WTC11 (cell line): ENCODE data around the gene LGALS9. TPM values are rescaled to one million over a fixed set of nuclear protein-coding genes. Genes with fewer than 3 reads are reported as not detected.

Experiments used
- ATAC-seq: fragments of 200-7000 bp; cut with Tn5 transposase; 2 replicates; pipeline ENCODE4 v1.10.0; 2021; ENCODE audit warnings: mild to moderate bottlenecking, moderate library complexity
- CTCF ChIA-PET: fragments of 300-600 bp; sonication (Branson Sonifier 250); formaldehyde crosslinking; loops from one replicate; lab custom pipeline; 2021; ENCODE audit warnings: antibody characterized with exemption; lab: Charles Lee
- POLR2A ChIA-PET: fragments of 350-600 bp; sonication (Branson Sonifier 250); formaldehyde crosslinking; loops from one replicate; lab custom pipeline; 2021; ENCODE audit warnings: antibody characterized with exemption; lab: Charles Lee
- DNase-seq: peaks from one replicate; pipeline ENCODE4 v3.0.0; 2021; ENCODE audit warnings: low spot score
- H3K27ac Mint-ChIP-seq: 2 replicates; pipeline ENCODE4 v1.8.0; 2021; ENCODE audit warnings: mixed read lengths
- H3K27me3 Mint-ChIP-seq: 2 replicates; pipeline ENCODE4 v1.8.0; 2021; ENCODE audit warnings: low read depth, mild to moderate bottlenecking, moderate library complexity, mixed read lengths
- H3K36me3 Mint-ChIP-seq: 2 replicates; pipeline ENCODE4 v1.8.0; 2021; ENCODE audit warnings: mixed read lengths
- H3K4me1 Mint-ChIP-seq: 2 replicates; pipeline ENCODE4 v1.8.0; 2022; ENCODE audit warnings: mixed read lengths
- H3K4me3 Mint-ChIP-seq: 2 replicates; pipeline ENCODE4 v1.8.0; 2021; ENCODE audit warnings: mild to moderate bottlenecking, moderate library complexity, mixed read lengths
- H3K9me3 Mint-ChIP-seq: 2 replicates; pipeline ENCODE4 v1.8.0; 2021; ENCODE audit warnings: mixed read lengths
- ARID4B ChIP-seq: sonication (generic); formaldehyde crosslinking; IDR thresholded peaks from 2 replicates; pipeline ENCODE4 v1.8.0; 2023; ENCODE audit warnings: missing genetic modification reagents, mild to moderate bottlenecking, borderline replicate concordance
- ATF2 ChIP-seq: sonication (generic); formaldehyde crosslinking; IDR thresholded peaks from 2 replicates; pipeline ENCODE4 v1.8.1; 2022; ENCODE audit warnings: low read depth, missing genetic modification reagents, borderline replicate concordance
- ESRRA ChIP-seq: sonication (generic); formaldehyde crosslinking; IDR thresholded peaks from 2 replicates; pipeline ENCODE4 v1.8.1; 2022; ENCODE audit warnings: mild to moderate bottlenecking, missing genetic modification reagents, borderline replicate concordance
- GTF2I ChIP-seq: fragments of 250-450 bp; sonication (Bioruptor Pico); conservative IDR thresholded peaks from 2 replicates; pipeline ENCODE4 v1.4.0; 2021; ENCODE audit warnings: mild to moderate bottlenecking
- IRF2 ChIP-seq: sonication (generic); formaldehyde crosslinking; IDR thresholded peaks from 2 replicates; pipeline ENCODE4 v1.8.0; 2022; ENCODE audit warnings: low read depth, missing genetic modification reagents, borderline replicate concordance
- JAZF1 ChIP-seq: fragments of 250-450 bp; sonication (Bioruptor Pico); IDR thresholded peaks from 2 replicates; pipeline ENCODE4 v1.9.0; 2021; ENCODE audit warnings: moderate library complexity, mild to moderate bottlenecking, inconsistent platforms
- MXD4 ChIP-seq: fragments of 250-450 bp; sonication (Bioruptor Pico); IDR thresholded peaks from 2 replicates; pipeline ENCODE4 v1.8.0; 2021; ENCODE audit warnings: mild to moderate bottlenecking, moderate library complexity, borderline replicate concordance
- NFYB ChIP-seq: sonication (generic); formaldehyde crosslinking; conservative IDR thresholded peaks from 2 replicates; pipeline ENCODE4 v1.8.0; 2022; ENCODE audit warnings: low read depth, missing genetic modification reagents
- NR1H2 ChIP-seq: sonication (generic); formaldehyde crosslinking; IDR thresholded peaks from 2 replicates; pipeline ENCODE4 v1.9.0; 2021; ENCODE audit warnings: mild to moderate bottlenecking, moderate library complexity, missing genetic modification reagents
- NR2C2 ChIP-seq: sonication (generic); formaldehyde crosslinking; IDR thresholded peaks from 2 replicates; pipeline ENCODE4 v1.8.0; 2022; ENCODE audit warnings: mild to moderate bottlenecking, missing genetic modification reagents
- OVOL2 ChIP-seq: fragments of 250-450 bp; sonication (Bioruptor Pico); IDR thresholded peaks from 2 replicates; pipeline ENCODE4 v1.9.0; 2021; ENCODE audit warnings: mild to moderate bottlenecking, borderline replicate concordance
- PREB ChIP-seq: sonication (generic); formaldehyde crosslinking; IDR thresholded peaks from 2 replicates; pipeline ENCODE4 v1.8.1; 2022; ENCODE audit warnings: mild to moderate bottlenecking, missing genetic modification reagents, moderate library complexity, borderline replicate concordance
- STAT6 ChIP-seq: sonication (generic); formaldehyde crosslinking; conservative IDR thresholded peaks from 2 replicates; pipeline ENCODE4 v1.8.1; 2023; ENCODE audit warnings: mild to moderate bottlenecking, low read depth, missing genetic modification reagents, moderate library complexity
- ZBTB43 ChIP-seq: sonication (generic); formaldehyde crosslinking; IDR thresholded peaks from 2 replicates; pipeline ENCODE4 v1.8.1; 2023; ENCODE audit warnings: mild to moderate bottlenecking, missing genetic modification reagents
- ZNF317 ChIP-seq: sonication (generic); formaldehyde crosslinking; IDR thresholded peaks from 2 replicates; pipeline ENCODE4 v1.8.1; 2023; ENCODE audit warnings: low read depth, mild to moderate bottlenecking, moderate library complexity, missing genetic modification reagents, borderline replicate concordance
- total RNA-seq: library from RNA; stranded (reverse); gene quantifications from 3 replicates; pipeline ENCODE4 v1.2.3, GENCODE V29; 2021
- TF ChIP-seq, protein P1 (sequence below): fragments of 200-600 bp; IDR thresholded peaks from 2 replicates; pipeline ENCODE4 v1.8.0; 2022; ENCODE audit warnings: antibody characterized with exemption
- TF ChIP-seq, protein P2 (sequence below): sonication (generic); formaldehyde crosslinking; IDR thresholded peaks from 2 replicates; pipeline ENCODE4 v1.8.1; 2022; ENCODE audit warnings: mild to moderate bottlenecking, moderate library complexity, missing genetic modification reagents

The LGALS9 gene
- total RNA-seq, 1 experiment from 2014 or later = 5.7 TPM

DNA sequence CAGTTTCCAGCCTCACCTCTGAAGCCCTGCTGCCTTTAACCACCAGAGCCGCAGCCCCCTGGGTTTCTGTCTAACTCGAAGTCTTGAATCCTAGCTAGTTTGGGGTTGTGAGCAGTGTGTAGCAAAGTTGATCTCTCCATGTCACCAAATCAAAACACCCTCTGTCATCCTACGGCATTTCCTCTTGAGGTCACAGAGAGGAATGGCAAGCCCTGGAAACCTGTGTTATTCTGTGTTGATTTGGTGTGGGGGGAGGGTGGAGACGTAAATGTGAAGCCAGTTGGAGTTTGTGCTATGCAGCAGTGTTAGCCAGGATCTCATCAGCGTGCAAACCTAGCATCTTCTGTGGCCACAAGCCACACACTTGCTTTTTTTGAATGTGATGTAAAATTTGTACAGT, 5.1 kb upstream of the LGALS9 start:
- ATAC-seq = no peak
- H3K27ac Mint-ChIP-seq = no peak overlapping the region

GRCh38 chr17:27627514-27627913, 3.5 kb upstream of the LGALS9 start:
- H3K9me3 Mint-ChIP-seq = no peaks in the 10 kb centered on the region
- peaks cover 12% of the 10 kb centered on the region for H3K36me3 Mint-ChIP-seq
- H3K4me3 Mint-ChIP-seq = no peak overlapping the region
- DNase-seq = no peak
- CTCF ChIA-PET = interaction anchor here (0.7 kb wide), 1 partner anchor 23 kb away, joined by 3 read pairs; no protein-coding TSS in a partner anchor
- no peak for ATAC-seq
- TF ChIP-seq PREB (CRISPR knock-in tag) (no peak), ZNF317 (CRISPR knock-in tag) (no peak), ESRRA (no peak), ARID4B (no peak)
- TF ChIP-seq, protein P1, sequence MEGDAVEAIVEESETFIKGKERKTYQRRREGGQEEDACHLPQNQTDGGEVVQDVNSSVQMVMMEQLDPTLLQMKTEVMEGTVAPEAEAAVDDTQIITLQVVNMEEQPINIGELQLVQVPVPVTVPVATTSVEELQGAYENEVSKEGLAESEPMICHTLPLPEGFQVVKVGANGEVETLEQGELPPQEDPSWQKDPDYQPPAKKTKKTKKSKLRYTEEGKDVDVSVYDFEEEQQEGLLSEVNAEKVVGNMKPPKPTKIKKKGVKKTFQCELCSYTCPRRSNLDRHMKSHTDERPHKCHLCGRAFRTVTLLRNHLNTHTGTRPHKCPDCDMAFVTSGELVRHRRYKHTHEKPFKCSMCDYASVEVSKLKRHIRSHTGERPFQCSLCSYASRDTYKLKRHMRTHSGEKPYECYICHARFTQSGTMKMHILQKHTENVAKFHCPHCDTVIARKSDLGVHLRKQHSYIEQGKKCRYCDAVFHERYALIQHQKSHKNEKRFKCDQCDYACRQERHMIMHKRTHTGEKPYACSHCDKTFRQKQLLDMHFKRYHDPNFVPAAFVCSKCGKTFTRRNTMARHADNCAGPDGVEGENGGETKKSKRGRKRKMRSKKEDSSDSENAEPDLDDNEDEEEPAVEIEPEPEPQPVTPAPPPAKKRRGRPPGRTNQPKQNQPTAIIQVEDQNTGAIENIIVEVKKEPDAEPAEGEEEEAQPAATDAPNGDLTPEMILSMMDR = no peak
- 0 out of 2 replicates have a peak, but pooled peaks cover 3% of the 10 kb centered on the region for H3K4me1 Mint-ChIP-seq
- POLR2A ChIA-PET = no interaction called here
- no peaks in the 10 kb centered on the region for H3K27me3 Mint-ChIP-seq
- H3K27ac Mint-ChIP-seq = no peak overlapping the region

More for the DNA sequence above, 5.1 kb upstream of the LGALS9 start:
- Mint-ChIP-seq H3K36me3 (peaks cover 12% of the 10 kb centered on the region), H3K4me3 (no peak overlapping the region), H3K9me3 (no peaks in the 10 kb centered on the region)
- ChIA-PET POLR2A (no interaction called here), CTCF (interaction anchor here (0.6 to 1.9 kb wide), 3 partner anchors 23 to 389 kb away, joined by 3 to 7 read pairs (median 3); no protein-coding TSS in a partner anchor)
- TF ChIP-seq NR2C2 (CRISPR knock-in tag) (no peak), ZBTB43 (CRISPR knock-in tag) (no peak), JAZF1 (CRISPR knock-in tag) (no peak), GTF2I (CRISPR knock-in tag) (no peak)
- TF ChIP-seq, protein P2, sequence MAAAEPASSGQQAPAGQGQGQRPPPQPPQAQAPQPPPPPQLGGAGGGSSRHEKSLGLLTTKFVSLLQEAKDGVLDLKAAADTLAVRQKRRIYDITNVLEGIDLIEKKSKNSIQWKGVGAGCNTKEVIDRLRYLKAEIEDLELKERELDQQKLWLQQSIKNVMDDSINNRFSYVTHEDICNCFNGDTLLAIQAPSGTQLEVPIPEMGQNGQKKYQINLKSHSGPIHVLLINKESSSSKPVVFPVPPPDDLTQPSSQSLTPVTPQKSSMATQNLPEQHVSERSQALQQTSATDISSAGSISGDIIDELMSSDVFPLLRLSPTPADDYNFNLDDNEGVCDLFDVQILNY = no peak
- TF ChIP-seq, all 79 proteins: peak for 0
- Mint-ChIP-seq H3K4me1 (0 out of 2 replicates have a peak, but pooled peaks cover 1% of the 10 kb centered on the region), H3K27me3 (no peaks in the 10 kb centered on the region)
- no peak for DNase-seq

GRCh38 chr17:27628376-27628775, 2.6 kb upstream of the LGALS9 start:
- Mint-ChIP-seq H3K36me3 (peaks cover 10% of the 10 kb centered on the region), H3K27ac (no peak overlapping the region), H3K27me3 (no peaks in the 10 kb centered on the region), H3K4me3 (no peak overlapping the region), H3K4me1 (0 out of 2 replicates have a peak, but pooled peaks cover 3% of the 10 kb centered on the region), H3K9me3 (no peaks in the 10 kb centered on the region)
- POLR2A ChIA-PET = no interaction called here
- CTCF ChIA-PET = interaction anchor here (0.7 to 1.1 kb wide), 2 partner anchors 22 kb away, joined by 3 read pairs; no protein-coding TSS in a partner anchor
- ATAC-seq (no peak), DNase-seq (no peak)
- TF ChIP-seq MXD4 (CRISPR knock-in tag) (no peak), IRF2 (CRISPR knock-in tag) (no peak), STAT6 (no peak), OVOL2 (no peak), NFYB (CRISPR knock-in tag) (no peak), NR1H2 (CRISPR knock-in tag) (no peak), ATF2 (no peak)
